ENCODE data around the gene GRM8.
"Not testable (repeated sequence)": the region's sequence is repeated elsewhere in the genome, so short reads cannot be mapped to it uniquely, and the experiment has no call there.

Gene GRM8

GRCh38 chr7:127029823-127030222, 222.9 kb downstream of the GRM8 start:
- DNase-seq (ENCODE audit: low read depth): no peak

GRCh38 chr7:127021857-127022256, 230.9 kb downstream of the GRM8 start:
- no peak for DNase-seq (ENCODE audit: low read depth)

- DNase-seq (ENCODE audit: low read depth): no peak
These were observed 231.6 kb downstream of the GRM8 start for GRCh38 chr7:127021019-127021738.

GRCh38 chr7:127018889-127019288, 233.9 kb downstream of the GRM8 start:
- no peak for DNase-seq (ENCODE audit: low read depth)

GRCh38 chr7:127017196-127017595, 235.5 kb downstream of the GRM8 start:
- DNase-seq (ENCODE audit: low read depth): no peak

GRCh38 chr7:127000725-127001124, 252.0 kb downstream of the GRM8 start:
- no peak for DNase-seq (ENCODE audit: low read depth)

GRCh38 chr7:126996659-126997058, 256.1 kb downstream of the GRM8 start:
- DNase-seq (ENCODE audit: low read depth): no peak

GRCh38 chr7:126993626-126994213, 259.0 kb downstream of the GRM8 start:
- DNase-seq (ENCODE audit: low read depth): no peak

- DNase-seq (ENCODE audit: low read depth): no peak
These were observed 264.7 kb downstream of the GRM8 start for GRCh38 chr7:126988022-126988421.

GRCh38 chr7:126979722-126980121, 273.0 kb downstream of the GRM8 start:
- DNase-seq (ENCODE audit: low read depth): no peak

- DNase-seq (ENCODE audit: low read depth): no peak
These were observed 273.9 kb downstream of the GRM8 start for GRCh38 chr7:126978865-126979264.

GRCh38 chr7:126973066-126973465, 279.7 kb downstream of the GRM8 start:
- no peak for DNase-seq (ENCODE audit: low read depth)

- DNase-seq (ENCODE audit: low read depth): no peak
These were observed 280.2 kb downstream of the GRM8 start for GRCh38 chr7:126972571-126972970.

- no peak for DNase-seq (ENCODE audit: low read depth)
These were observed 293.1 kb downstream of the GRM8 start for GRCh38 chr7:126959649-126960048.

GRCh38 chr7:126958367-126958766, 294.4 kb downstream of the GRM8 start:
- no peak for DNase-seq (ENCODE audit: low read depth)

- DNase-seq (ENCODE audit: low read depth): no peak
These were observed 295.3 kb downstream of the GRM8 start for GRCh38 chr7:126957443-126957842.

- DNase-seq (ENCODE audit: low read depth): no peak
These were observed 299.3 kb downstream of the GRM8 start for GRCh38 chr7:126953461-126953860.

GRCh38 chr7:126948664-126949063, 304.1 kb downstream of the GRM8 start:
- no peak for DNase-seq (ENCODE audit: low read depth)

GRCh38 chr7:126940723-126941307, 311.9 kb downstream of the GRM8 start:
- no peak for DNase-seq (ENCODE audit: low read depth)

GRCh38 chr7:126937171-126937570, 315.6 kb downstream of the GRM8 start:
- no peak for DNase-seq (ENCODE audit: low read depth)

- no peak for DNase-seq (ENCODE audit: low read depth)
These were observed 321.2 kb downstream of the GRM8 start for GRCh38 chr7:126931581-126931980.

GRCh38 chr7:126930166-126930565, 322.6 kb downstream of the GRM8 start:
- no peak for DNase-seq (ENCODE audit: low read depth)

GRCh38 chr7:126924477-126924876, 328.3 kb downstream of the GRM8 start:
- DNase-seq (ENCODE audit: low read depth): no peak

- not testable (repeated sequence) for DNase-seq (ENCODE audit: low read depth)
These were observed 341.1 kb downstream of the GRM8 start for GRCh38 chr7:126911627-126912026.

Measured in ELR (cell line).